K562 (cell line): ENCODE measurements around the gene MAP1LC3B. TPM values are rescaled to one million over a fixed set of nuclear protein-coding genes. Genes with fewer than 3 reads are reported as not detected.

Source experiments
- ATAC-seq: fragments of 200-7000 bp; cut with Tn5 transposase; 3 replicates; pipeline ENCODE4 v1.9.1; 2020; ENCODE audit warnings: moderate library complexity
- BruUV-seq: library from RNA; stranded (reverse); fragments of 400-500 nt; replicated peaks from 2 replicates; lab custom pipeline; 2021; lab: Mats Ljungman, UMichigan
- CTCF ChIA-PET: fragments of 300-600 bp; formaldehyde crosslinking; extraction: SDS; loops from one replicate; lab custom pipeline; 2021; ENCODE audit warnings: low intra/inter-chr PET ratio; lab: Yijun Ruan, JAX
- POLR2A ChIA-PET: fragments of 300-600, 350-650 bp; sonication (Branson Sonifier 250); formaldehyde crosslinking; extraction: SDS; loops from one replicate; lab custom pipeline; 2021; ENCODE audit warnings: antibody characterized with exemption, inconsistent platforms; lab: Yijun Ruan, JAX
- DNase-seq, 4 experiments: peaks; one replicate each; pipeline versions ENCODE4 v3.0.0 to v3.0.0-alpha.2; 2011 to 2018; ENCODE audit warnings: low spot score in 3 of 4, mixed read lengths in 3 of 4; ENCODE audit errors: extremely low read depth in 1 of 4
- FAIRE-seq: peaks from 2 replicates; lab custom pipeline; 2011; peaks lifted over from hg19 to GRCh38; lab: Jason Lieb, UNC
- H2AFZ ChIP-seq: 2 replicates; pipeline ENCODE4 v1.6.0; 2011; ENCODE audit warnings: low read depth, low read length, control low read depth, inconsistent platforms
- H3K27ac ChIP-seq: fragments of 200-600 bp; 3 replicates; pipeline ENCODE4 v1.8.0; 2011; ENCODE audit warnings: low read depth, mild to moderate bottlenecking, control low read depth, inconsistent platforms, low read length, moderate library complexity, mixed read lengths; ENCODE audit errors: extremely low read depth
- H3K27me3 ChIP-seq, 2 experiments: fragments of 300-600 bp in 1 of 2; 2 replicates in 1 of 2; 3 replicates in 1 of 2; pipeline versions ENCODE4 v1.6.0 to v1.8.0; 2011; ENCODE audit warnings: inconsistent platforms in 2 of 2, low read length in 2 of 2, mild to moderate bottlenecking in 1 of 2, mixed read lengths in 1 of 2, moderate library complexity in 1 of 2; ENCODE audit not compliant: control insufficient read depth in 2 of 2, insufficient read depth in 2 of 2
- H3K36me3 ChIP-seq: fragments of 300-600 bp; 3 replicates; pipeline ENCODE4 v1.8.0; 2011; ENCODE audit warnings: mild to moderate bottlenecking, low read length, inconsistent platforms; ENCODE audit not compliant: control insufficient read depth, insufficient read depth
- H3K4me1 ChIP-seq, 2 experiments: fragments of 200-600 bp in 1 of 2; replicated peaks in 1 of 2; 2 replicates in 1 of 2; 3 replicates in 1 of 2; pipeline versions ENCODE4 v1.5.1 to v1.8.0; 2011; ENCODE audit warnings: inconsistent platforms in 2 of 2, low read length in 2 of 2, mild to moderate bottlenecking in 1 of 2, mixed read lengths in 1 of 2, moderate library complexity in 1 of 2; ENCODE audit not compliant: control insufficient read depth in 2 of 2, insufficient read depth in 2 of 2
- H3K4me2 ChIP-seq: 2 replicates; pipeline ENCODE4 v1.6.1; 2011; ENCODE audit warnings: low read length, control low read depth, inconsistent platforms, mixed read lengths; ENCODE audit not compliant: insufficient read depth
- H3K4me3 ChIP-seq: fragments of 200-600 bp; sonication (generic), shearing (Covaris generic); 2 replicates; pipeline ENCODE4 v1.5.1; 2016; ENCODE audit warnings: control low read depth, inconsistent platforms
- H3K79me2 ChIP-seq: fragments of 200-600 bp; 3 replicates; pipeline ENCODE4 v1.8.0; 2011; ENCODE audit warnings: low read length, inconsistent platforms; ENCODE audit not compliant: control insufficient read depth, insufficient read depth
- H3K9ac ChIP-seq, 2 experiments: 2 replicates each; pipeline versions ENCODE4 v1.6.0 to v1.6.1; 2011; ENCODE audit warnings: low read depth in 2 of 2, low read length in 2 of 2, control low read depth in 1 of 2, inconsistent platforms in 1 of 2, mild to moderate bottlenecking in 1 of 2, mixed read lengths in 1 of 2; ENCODE audit not compliant: insufficient read depth in 1 of 2
- H3K9me1 ChIP-seq: one replicate; pipeline ENCODE4 v1.6.0; 2011; ENCODE audit warnings: inconsistent platforms, mild to moderate bottlenecking, low read length, moderate library complexity; ENCODE audit not compliant: control insufficient read depth, insufficient read depth
- H3K9me3 ChIP-seq: replicated peaks from 2 replicates; pipeline ENCODE4 v1.5.1; 2011; ENCODE audit warnings: low read depth, low read length, inconsistent platforms; ENCODE audit not compliant: control insufficient read depth, insufficient read depth
- H4K20me1 ChIP-seq: replicated peaks from 2 replicates; pipeline ENCODE4 v1.6.1; 2011; ENCODE audit warnings: low read length, inconsistent platforms, mixed read lengths; ENCODE audit not compliant: control insufficient read depth, insufficient read depth
- NELFE ChIP-seq: IDR thresholded peaks from 2 replicates; pipeline ENCODE4 v1.6.1; 2011; ENCODE audit warnings: mild to moderate bottlenecking; ENCODE audit not compliant: insufficient read depth, insufficient read length
- POLR2G ChIP-seq: fragments of 200-400 bp; formaldehyde crosslinking; IDR thresholded peaks from 2 replicates; pipeline ENCODE4 v1.6.1; 2017; ENCODE audit warnings: low read depth, mild to moderate bottlenecking, antibody characterized with exemption, low read length, moderate library complexity
- WGBS: fragments of 100-300 bp; shearing (Covaris generic); methylation state at CpG from one replicate; pipeline ENCODE4 v1.1.6; 2016; ENCODE audit warnings: low coverage, mixed read lengths; ENCODE audit not compliant: insufficient coverage; ENCODE audit errors: missing lambda C conversion rate; 5-methylcytosine and 5-hydroxymethylcytosine counted together
- in situ Hi-C: fragments of 300-500 bp; cut with MboI; formaldehyde crosslinking; loops from 4 replicates; pipeline ENCODE4 v1.15.0; 2018; ENCODE audit warnings: inconsistent platforms, mixed read lengths
- intact Hi-C: fragments of 100-400 bp; cut with micrococcal nuclease; formaldehyde crosslinking; loops from 2 replicates; pipeline ENCODE4 v1.14.2; 2022
- polyA plus RNA-seq, 8 experiments: library from polyadenylated mRNA; depleted of rRNA in 4 of 8; stranded (reverse) in 5 of 8; unstranded in 3 of 8; fragments of >200 nt; fragmentation: Nextera tagmentation in 2 of 8; fragmentation: Illumina TruSeq in 1 of 8; extraction: Ambion mirVana in 2 of 8; extraction: Trizol in 1 of 8; gene quantifications; 2 replicates each; pipeline versions ENCODE4 v1.2.1 to v1.2.3, GENCODE V29; 2011 to 2014; ENCODE audit warnings: inconsistent platforms in 1 of 8, missing spikeins in 1 of 8
- total RNA-seq, 7 experiments: library from RNA; depleted of rRNA in 6 of 7; stranded (reverse); fragments of >200 nt in 6 of 7; fragmentation: Illumina TruSeq in 2 of 7; extraction: Trizol in 2 of 7; gene quantifications; 2 replicates each; pipeline versions ENCODE4 v1.2.1 to v1.2.3, GENCODE V29; 2011 to 2021; ENCODE audit warnings: low replicate concordance in 1 of 7

The MAP1LC3B gene
- total and polyA plus RNA-seq, 9 of the 15 experiments (the other 6 are each of a cell fraction or from before 2014, with no cell fraction given): 16.0 to 81.5 (median 36.7) TPM

GRCh38 chr16:87411375-87412271, 19.5 kb downstream of the MAP1LC3B start:
- no peak overlapping the region for H2AFZ ChIP-seq
- no peaks in the 10 kb centered on the region for H3K79me2 ChIP-seq
- TF ChIP-seq NELFE (no peak), POLR2G (peak; percentile 39; the same call in 1 of the 2 replicates)
- H3K9me3 ChIP-seq: no peaks in the 10 kb centered on the region
- ATAC-seq (no peak), DNase-seq (no peak), FAIRE-seq (no peak)
- no peak overlapping the region for H3K9ac ChIP-seq
- ChIA-PET CTCF (no interaction called here), POLR2A (interaction anchor here (0.6 to 1.9 kb wide), 3 partner anchors 10 to 48 kb away, joined by 3 to 9 read pairs (median 4); no protein-coding TSS in a partner anchor)
- no peaks in the 10 kb centered on the region for H3K9me1 ChIP-seq
- intact Hi-C loops: loop anchor here (10.0 kb wide), 1 partner anchor 153 kb away; no protein-coding TSS in a partner anchor
- peaks cover 50% of the 10 kb centered on the region; the same call in 2 of the 3 replicates for H3K36me3 ChIP-seq
- H4K20me1 ChIP-seq: 0 out of 2 replicates have a peak, but pooled peaks cover under 1% of the 10 kb centered on the region
- in situ Hi-C loops: no loop called here
- no peak overlapping the region for H3K4me3 ChIP-seq
- no peaks in the 10 kb centered on the region for H3K27me3 ChIP-seq
- no peak overlapping the region for H3K27ac ChIP-seq
- BruUV-seq: no TSS peak
- 92% methylated on average over 45 of the region's 49 CpGs for WGBS
- peaks cover 0 to 5% of the 10 kb centered on the region in 2 experiments; a peak in 1 of 5 replicates for H3K4me1 ChIP-seq
- no peak overlapping the region for H3K4me2 ChIP-seq
